GM12891 (cell line): ENCODE data around the gene CTNNA3.

ENCODE experiments used
- POLR2A ChIP-seq: IDR thresholded peaks from 2 replicates; pipeline ENCODE4 v1.6.1; 2011; ENCODE audit warnings: low read depth, low read length, control low read depth
- POLR2AphosphoS5 ChIP-seq: IDR thresholded peaks from 2 replicates; pipeline ENCODE4 v1.6.1; 2011; ENCODE audit warnings: low read depth, low read length, control low read depth
- POU2F2 ChIP-seq: IDR thresholded peaks from 2 replicates; pipeline ENCODE4 v1.6.1; 2011; ENCODE audit warnings: low read depth, mild to moderate bottlenecking, control low read depth, low read length, moderate library complexity
- SPI1 ChIP-seq: IDR thresholded peaks from 2 replicates; pipeline ENCODE4 v1.6.1; 2011; ENCODE audit warnings: low read depth, low read length, control low read depth
- TAF1 ChIP-seq: IDR thresholded peaks from 2 replicates; pipeline ENCODE4 v1.6.1; 2011; ENCODE audit warnings: low read depth, low read length, control low read depth

DNA sequence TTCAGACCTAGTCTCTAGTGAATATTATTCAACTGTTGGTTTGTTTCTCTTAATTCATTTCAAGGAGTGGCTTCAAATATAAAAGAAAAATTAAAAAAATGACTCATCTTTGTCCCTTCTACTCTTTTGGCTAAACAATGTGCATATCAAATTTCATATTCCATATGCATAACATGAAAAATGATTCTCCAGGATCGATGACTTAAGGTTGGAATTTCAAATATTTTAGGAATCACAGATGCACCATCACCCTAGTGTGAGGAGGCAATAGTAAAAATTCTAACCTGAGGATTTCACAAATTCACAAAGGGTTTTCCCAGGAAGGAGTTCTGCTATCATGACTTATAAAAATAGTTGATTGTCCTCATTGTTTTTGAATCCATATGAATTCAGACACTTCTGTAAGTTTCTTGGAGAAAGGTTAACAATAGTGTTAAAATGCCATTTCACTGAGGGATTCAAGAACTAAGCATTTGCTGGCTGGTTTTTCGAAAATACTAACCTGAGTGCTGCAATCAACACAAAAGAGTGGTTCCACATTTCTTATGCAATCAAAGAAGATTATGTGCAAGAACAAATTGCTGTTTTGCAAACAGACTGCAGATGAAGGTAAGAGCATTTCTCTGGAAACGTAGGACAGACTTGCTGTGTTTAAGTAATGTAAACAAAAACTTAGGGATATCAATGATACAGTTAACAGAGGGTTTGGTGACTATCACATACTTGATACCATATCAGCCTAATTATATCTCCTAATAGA lies 1317.7 kb downstream of the CTNNA3 start:
- TF ChIP-seq POLR2A (no peak), SPI1 (no peak), POLR2AphosphoS5 (no peak), TAF1 (no peak), POU2F2 (no peak)
